GM18519 (cell line): ENCODE measurements around the gene PRKCH.

Experiments
- ATAC-seq: cut with Tn5 transposase; IDR thresholded peaks from one replicate; pipeline ENCODE4 v1.9.1; 2021; ENCODE audit warnings: mild to moderate bottlenecking, moderate library complexity; ENCODE audit not compliant: unreplicated experiment, low FRiP score

Gene PRKCH

DNA sequence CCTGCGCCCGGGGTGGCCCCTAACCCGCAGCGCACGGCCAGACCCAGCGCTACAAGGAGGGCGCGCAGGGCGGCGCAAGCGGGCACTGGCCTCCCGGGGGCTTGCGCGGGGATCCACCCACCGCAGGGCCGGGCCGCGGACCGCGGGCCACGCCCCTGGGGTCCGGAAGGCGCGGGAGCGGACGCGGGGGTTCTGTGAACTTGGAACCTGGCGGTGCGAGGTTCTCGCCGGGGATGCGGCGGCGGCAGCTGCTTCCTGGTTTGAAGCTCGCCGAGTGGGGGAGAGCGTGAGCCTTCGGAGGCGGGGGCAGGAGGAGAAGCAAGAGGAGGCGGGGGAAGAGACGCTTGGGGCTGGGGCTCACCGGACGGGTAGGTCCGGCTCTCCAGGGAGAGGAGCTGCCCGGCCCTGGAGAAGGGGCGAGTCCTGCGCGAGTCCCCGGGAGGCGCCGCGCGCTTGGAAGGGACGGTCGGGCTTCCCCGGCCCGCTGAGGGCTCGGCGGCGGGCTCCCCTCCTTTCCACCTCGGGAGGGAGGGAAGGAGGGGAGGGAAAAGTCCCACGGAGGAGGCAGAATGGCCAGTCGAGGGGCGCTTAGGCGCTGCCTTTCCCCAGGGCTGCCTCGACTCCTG lies at the start of gene PRKCH:
Gene PRKCH (plus strand): TSS at position 195 of the 626 bp plus-strand sequence. CDS start 523 bp downstream, outside the sequence.
- ATAC-seq, result no peak

DNA sequence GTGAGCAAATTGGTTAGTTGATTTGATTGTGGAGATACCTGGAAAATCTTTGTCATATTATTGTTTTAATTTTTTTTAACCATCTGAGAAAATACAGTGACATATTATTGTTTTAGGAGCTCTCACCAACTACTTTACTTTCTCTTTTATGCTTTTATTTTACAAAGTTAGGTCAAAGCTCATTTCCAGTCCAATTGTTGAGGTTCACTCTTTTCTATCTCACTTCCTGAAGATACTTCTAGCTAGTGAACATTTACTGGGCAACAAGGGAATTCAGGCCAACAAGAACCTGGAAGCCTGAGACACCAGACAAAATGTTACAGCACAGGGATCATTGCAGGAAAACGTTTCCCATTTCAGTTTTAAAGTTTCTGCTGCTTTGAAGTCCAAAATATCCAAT lies 44.1 kb upstream of the PRKCH start:
- no peak for ATAC-seq

DNA sequence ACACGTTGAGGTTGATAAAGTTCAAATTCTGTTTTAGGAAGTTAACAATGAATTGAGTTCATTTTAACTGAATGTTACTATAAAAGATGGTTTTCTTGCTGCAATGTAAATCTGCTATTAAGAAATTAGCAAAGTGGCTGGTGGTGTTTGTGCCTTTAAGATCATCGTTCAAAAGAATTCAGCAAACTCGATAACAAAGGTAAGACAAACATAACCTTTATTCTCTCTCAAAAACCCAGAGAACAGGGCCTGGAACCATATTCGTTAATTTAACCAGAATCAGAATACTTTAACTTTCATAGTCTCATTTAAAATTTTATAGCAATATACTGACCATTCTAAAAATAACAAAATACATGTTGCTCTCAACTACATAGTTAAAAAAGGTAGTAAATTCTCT lies 43.6 kb upstream of the PRKCH start:
- no peak for ATAC-seq

DNA sequence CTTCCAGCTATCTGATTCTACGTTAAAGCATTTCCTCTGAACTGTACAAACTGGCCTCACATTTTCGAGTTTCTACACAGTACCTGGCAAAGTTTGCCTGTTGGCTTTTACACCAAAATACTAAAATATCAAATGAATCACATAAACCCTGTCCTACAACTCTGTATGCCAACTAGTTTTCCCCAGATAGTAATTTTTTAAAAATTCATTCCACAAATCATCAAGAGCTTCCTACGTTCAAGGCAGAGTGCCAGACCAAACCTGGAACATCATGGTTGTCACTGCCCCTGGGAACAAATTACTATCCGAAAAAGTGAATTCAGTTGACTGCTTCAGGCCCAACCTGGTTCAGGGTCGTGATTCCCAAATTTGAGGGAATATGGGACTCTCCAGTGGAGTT lies 42.3 kb upstream of the PRKCH start:
- ATAC-seq, result no peak

DNA sequence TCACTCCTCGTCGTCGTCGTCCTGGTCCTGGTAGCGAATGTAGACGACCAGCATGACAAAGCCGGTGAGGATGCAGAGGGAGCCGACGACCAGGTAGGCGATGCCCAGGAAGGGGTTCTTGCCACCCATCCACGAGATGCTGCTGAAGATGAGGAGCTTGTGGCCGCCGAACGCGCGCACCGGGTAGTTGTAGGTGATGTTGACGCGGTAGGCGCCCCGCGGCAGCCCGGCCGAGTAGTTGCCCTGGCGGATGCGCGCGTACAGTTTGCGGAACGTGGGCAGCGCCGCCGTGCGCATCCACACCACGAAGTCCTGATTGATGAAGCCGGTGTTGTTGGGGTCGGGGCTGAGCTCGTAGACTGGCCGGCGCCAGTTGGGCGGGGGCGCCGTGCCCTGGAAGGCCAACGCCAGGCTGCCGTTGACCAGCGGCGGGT lies 41.3 kb upstream of the PRKCH start:
- ATAC-seq, result no peak

DNA sequence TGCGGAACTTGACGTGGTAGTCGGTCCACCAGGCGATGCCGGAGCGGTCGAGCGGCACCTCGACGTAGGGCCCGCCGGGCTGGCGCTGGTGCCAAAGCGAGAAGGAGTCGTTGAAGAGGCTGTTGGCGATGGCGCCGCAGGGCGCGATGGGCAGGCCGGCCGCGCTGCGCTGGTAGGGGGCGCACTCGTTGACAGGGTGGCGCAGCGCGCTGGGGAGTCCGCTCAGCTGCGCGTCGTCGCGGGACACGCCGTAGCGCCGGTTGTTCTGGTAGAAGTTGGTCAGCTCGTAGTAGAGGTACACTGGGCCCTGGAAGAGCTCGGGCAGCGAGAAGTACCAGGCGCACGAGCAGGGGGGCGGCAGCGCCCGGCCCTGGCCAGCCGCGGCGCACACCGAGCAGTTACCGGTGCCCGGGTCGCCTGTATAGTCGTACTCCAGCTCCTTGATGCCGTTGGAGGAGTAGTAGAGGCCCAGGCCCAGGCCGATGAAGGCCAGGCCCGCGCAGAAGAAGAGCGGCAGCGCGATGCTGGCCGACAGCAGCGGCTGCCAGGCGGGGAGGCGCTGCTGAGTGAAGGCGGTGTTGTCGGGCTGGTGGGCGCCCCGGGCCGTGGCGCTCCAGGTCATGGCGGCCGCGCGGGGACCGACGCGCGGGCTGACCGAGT lies 40.7 kb upstream of the PRKCH start:
- ATAC-seq, result no peak

DNA sequence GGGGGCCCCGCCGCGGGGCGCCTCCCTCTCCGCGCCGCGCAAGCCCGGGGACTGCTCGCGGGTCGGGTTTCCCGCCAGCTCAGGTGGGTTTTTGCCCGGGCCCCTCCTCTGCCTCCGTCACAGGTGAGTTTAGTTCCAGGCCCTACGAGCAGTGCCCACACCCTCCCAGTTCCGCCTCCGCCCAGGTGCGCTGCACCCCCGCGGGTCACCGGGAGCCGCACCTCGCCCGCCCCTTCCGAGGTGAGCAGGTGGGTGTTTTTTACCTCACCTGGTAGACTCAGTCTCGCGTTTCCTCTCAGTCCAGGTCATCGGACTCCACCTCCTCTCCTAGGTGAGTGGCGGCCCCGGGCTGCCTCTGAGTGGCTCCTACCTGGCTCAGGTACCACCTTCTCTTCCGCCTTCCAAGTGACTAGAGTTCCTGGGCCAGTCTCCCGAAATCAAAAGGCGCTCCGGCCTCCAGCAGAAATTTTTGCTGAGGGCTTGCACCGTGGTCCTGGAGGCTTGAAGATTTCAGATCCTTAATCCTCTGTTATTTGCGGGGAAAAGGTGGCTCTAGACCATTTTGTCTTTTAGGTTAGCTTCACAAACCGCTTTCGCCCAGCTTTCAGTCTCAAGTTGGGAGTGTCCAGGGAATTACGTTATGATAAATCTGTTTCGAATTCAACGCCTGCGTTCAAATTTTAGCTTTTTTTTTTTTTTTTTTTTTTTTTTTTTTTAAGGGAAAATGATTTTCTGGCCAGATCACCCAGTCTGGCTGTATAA lies 40.0 kb upstream of the PRKCH start, which contains the start of gene TMEM30B:
Gene TMEM30B (minus strand): TSS at position 153 of the 762 bp plus-strand sequence. CDS start 191 bp downstream, outside the sequence.
- ATAC-seq, result no peak

DNA sequence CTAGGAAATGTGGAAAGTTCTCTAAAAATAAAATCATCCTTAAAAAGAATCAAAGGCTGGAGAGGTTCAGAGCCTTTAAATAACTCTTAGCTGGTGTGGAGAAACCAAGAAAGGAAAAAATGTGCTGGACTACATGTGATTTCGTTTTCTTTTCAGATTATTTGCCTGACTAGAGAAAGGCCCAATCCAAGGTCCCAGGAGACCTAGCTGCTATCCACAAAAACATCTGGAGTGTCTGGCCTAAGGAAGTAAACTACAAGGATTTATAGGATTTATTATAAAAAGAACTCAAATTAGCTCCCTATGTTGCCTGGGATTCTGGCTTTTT lies 39.5 kb upstream of the PRKCH start:
- no peak for ATAC-seq

DNA sequence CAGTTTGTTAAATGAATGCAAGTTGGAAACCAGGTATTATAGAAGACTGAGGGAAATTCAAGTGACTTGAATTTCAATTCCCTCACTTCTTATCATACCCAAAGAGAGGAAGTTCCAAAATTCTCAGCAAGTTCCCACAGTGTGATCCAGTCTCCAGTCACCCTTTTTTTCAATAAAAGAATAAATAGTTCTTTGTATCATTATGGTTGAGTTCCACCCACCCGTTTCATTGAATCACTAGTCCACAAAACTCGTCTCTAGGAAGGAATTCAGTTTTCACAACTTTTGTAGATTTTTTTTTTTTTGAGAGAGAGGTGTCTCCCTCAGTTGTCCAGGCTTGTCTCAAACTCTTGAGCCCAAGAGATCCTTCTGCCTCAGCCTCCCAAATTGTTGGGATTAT lies 38.6 kb upstream of the PRKCH start:
- no peak for ATAC-seq

DNA sequence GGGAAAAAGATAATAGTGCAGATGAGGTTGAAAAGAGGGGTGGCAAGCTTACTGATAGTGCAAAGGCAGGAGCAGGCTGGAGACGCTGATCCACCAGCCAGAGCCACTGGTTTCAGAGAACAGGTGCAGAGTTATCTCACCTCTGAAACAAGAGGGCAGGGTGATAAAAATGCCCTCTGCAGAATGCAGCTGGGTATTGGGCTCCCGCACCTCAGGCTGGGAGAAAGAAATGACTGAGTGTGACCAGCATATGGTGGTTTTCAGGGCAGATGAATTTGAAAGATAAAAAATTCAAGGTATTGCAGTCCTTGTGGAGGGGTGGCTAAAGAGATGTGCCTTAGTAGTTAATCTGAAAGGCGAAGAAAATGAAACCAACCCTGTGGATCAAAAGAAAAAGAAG lies 37.4 kb upstream of the PRKCH start:
- ATAC-seq, result no peak

DNA sequence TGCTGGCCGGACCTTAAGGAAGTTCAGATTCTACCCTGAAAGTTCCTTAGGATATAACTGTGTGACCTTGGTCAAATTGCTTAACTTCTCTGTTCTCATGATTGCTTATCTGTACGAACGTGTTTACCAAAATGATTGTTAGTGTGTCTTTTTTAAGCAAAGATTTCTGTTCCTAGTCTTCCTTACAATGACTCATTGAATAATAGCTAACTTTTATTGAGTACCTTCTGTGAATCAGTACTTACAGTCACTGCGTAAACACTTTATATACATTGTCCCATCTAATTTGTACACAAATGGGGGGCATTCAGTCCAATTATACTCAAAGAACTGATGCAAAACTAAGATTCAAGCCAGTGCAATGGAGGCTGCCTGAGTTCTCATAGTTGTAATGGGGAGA lies 36.0 kb upstream of the PRKCH start:
- no peak for ATAC-seq

DNA sequence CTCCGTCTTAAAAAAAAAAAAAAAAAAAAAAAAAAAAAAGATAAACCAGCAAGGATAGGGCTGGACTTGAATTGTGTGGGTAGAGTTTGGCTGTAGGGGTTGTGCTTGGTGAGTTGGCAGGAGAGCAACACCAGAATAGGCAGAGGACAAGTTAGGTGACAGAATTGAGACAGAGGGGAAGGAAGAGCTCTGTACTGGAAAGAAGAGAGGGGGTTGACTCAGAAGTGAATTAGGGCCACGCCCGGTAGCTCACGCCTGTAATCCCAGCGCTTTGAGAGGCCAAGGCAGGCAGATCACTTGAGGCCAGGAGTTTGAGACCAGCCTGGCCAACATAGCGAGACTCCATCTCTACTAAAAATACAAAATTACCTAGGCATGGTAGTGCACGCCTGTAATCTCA lies 34.2 kb upstream of the PRKCH start:
- no peak for ATAC-seq

DNA sequence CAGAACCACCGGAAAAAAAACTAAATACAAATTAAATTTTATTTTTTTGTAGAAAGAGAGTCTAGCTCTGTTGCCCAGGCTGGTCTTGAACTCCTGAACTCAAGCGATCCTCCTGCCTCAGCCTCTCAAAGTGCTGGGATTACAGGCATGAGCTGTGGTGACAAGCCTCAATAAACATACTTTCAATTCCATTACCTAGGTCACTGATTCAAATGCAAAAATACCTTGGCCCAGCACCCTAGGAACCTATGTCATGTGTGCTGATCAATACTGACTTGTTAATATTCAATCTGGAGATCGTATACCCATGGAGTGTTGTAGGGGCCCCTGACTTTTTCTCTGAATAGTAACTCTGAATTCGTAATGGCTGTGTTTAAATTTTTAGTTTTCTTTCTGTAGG lies 33.2 kb upstream of the PRKCH start:
- no peak for ATAC-seq

DNA sequence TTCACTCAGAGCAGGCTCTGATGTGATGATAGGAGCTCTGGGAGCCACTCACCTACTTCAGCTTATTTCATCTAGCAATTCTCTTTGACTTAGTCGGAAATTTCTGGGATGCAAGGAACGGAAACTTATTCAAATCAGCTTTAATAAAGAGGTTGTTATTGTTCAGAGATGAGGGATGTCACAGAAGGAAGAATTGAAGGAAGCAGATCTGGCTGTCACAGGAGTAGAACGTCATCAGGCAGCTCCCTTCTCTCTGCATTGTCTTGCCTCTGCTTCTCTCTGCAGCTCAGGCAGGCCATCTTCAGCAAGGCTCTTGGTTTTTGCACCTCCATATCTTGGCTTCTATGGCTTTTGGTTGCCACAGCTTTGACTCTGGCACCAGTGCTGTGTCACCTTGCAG lies 32.7 kb upstream of the PRKCH start:
- ATAC-seq, result no peak

DNA sequence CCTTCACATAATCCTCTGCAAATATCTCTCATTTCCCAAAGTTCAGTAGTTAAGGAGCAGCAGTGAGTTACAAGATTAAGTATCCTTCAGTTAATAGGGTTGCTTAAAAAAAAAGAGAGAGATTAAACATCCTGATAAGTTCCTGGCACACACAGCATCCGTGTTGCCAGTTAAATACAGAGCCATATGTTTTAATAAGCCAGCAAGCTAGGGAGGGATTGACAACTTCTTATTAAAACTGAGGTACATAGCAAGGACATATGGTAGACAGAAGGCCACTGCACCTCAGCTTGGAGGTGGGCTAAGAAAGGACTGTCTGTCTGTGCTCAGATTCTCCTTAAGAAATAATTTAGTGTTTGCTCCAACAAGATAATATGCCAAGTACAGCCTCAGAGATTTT lies 30.7 kb upstream of the PRKCH start:
- ATAC-seq, result no peak

DNA sequence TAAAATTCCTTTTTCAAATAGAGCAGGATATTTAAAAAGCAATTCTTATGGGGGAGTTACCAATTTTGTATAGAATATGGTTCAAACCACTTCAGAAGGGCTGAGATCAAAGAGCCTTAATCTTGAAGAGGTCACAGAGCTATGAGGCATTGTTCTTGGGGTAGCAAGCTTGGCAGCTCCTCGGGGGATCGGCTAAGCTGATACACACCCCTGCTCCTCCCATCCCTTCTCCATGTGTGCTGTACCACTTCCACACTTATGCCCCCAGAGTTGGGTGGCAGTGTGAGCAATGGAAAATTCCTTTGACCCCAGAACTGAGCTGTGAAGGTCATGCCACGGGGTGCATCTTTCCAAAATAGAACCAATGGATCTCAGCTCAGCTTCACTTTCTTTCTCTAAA lies 25.2 kb upstream of the PRKCH start:
- ATAC-seq, result no peak

DNA sequence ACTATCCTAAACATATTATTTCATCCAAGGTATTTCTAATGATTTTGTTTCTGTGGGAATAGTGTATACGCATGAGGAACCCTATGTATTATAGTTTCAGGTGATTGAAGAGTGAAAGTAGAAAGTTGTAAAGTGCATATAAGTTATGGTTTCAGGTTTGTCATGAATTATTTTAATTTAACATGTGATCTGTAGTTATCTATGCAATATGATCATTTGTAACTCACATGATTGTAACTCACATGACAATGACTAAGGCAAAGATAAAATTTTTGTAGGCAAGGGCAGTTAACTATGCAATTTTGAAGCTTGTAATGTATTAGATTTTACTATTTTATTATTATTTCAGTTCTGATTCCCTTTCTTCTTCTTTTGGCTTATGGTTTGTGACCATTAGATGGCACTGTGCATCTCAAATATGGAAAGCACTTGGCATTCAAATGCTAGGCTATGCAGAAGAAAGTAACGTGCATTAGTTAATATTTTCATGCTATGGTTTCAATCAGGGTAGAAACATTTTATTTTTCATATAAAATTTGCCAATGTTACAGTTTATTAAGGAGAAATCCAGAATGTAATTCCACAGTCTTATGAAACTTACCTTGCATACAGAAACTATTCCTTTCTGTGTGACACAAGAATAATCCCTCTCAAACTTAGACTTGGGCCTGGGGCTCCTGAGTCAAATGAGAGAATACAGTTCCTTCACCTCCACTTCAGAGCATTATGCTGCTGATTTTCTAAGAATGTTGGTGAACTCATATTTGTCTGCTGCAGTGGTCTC lies 24.5 kb upstream of the PRKCH start:
- ATAC-seq, result no peak

DNA sequence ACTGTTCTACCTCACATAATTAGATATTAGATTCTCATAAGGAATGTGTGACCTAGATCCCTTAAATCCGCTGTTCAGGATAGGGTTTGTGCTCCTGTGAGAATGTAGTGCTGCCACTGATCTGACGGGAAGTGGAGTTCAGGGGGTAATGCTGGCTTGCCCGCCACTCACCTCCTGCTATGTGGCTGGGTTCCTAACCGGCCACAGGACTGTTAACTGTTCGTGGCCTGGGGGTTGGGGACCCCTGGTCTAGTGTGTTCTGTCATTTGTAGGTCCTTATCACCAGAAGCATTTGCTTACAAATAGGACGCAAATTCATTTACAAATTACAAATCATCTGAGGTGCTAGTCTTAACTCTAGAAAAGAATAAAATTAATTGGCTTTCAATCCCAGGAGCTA lies 23.8 kb upstream of the PRKCH start:
- ATAC-seq, result no peak

DNA sequence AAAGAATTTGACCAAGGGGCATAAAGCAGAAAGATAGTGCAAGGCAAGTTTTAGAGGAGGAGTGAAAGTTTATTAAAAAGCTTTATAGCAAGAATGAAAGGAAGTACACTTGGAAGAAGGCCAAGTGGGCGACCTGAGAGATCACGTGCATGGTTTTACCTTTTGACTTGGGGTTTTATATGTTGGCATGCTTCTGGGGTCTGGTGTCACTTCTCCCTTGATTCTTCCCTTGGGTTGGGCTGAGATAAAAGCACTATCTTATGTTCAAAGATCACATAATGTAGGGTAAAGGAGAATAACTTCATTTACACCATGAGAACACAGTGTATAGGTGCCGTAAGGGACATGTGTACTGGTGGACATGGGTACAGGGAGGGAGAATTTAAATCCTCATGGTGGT lies 22.6 kb upstream of the PRKCH start:
- no peak for ATAC-seq

DNA sequence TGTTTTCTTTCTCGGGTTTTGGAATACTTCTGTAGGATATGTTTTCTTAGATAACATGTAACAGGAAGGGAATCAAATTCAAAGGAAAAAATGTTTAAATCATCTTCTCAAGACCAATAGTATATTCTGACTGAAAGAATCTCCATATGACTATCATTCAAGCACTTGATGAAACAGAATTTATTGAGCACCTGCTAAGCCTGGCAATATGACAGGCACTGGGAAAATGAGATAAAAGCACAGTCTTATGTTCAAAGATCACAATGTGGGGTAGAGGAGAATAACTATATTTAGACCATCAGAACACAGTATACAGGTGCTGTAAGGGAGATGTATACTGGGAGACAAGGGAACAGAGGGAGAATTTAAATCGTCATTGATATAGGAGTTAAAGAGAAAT lies 21.2 kb upstream of the PRKCH start:
- no peak for ATAC-seq

DNA sequence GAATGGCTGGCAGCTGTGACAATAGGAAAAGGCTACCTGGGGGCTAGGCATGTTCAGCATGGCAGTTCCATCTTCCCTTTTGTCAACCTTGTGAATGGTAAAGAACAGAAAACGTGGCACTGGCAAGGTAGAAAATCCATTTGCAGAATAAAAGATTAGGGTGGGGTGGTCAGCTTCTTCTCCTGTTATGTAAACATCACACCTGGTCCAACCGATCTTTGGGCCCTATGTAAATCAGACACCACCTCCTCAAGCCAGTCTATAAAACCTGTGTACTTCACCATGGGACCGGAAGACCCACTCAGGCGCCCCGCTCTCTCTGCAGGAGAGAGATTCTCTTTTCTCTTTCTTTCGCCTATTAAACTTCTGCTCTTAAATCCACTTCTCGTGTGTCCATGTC lies 20.6 kb upstream of the PRKCH start:
- no peak for ATAC-seq
